Epithelial cell of esophagus (primary cell): ENCODE data around the gene ZNF436.

Experiments used
- DNase-seq: peaks from one replicate; pipeline ENCODE4 v3.0.0; 2010; ENCODE audit warnings: low read depth
- H3K4me3 ChIP-seq: 2 replicates; pipeline ENCODE4 v1.5.1; 2011; ENCODE audit warnings: mild to moderate bottlenecking, low read length, control low read depth
- TF ChIP-seq, protein P1 (sequence below): IDR thresholded peaks from 2 replicates; pipeline ENCODE4 v1.5.1; 2011; ENCODE audit warnings: low read depth, mild to moderate bottlenecking, low read length, control low read depth, inconsistent platforms; ENCODE audit not compliant: insufficient read depth; ENCODE audit errors: missing control alignments

ZNF436 gene

DNA sequence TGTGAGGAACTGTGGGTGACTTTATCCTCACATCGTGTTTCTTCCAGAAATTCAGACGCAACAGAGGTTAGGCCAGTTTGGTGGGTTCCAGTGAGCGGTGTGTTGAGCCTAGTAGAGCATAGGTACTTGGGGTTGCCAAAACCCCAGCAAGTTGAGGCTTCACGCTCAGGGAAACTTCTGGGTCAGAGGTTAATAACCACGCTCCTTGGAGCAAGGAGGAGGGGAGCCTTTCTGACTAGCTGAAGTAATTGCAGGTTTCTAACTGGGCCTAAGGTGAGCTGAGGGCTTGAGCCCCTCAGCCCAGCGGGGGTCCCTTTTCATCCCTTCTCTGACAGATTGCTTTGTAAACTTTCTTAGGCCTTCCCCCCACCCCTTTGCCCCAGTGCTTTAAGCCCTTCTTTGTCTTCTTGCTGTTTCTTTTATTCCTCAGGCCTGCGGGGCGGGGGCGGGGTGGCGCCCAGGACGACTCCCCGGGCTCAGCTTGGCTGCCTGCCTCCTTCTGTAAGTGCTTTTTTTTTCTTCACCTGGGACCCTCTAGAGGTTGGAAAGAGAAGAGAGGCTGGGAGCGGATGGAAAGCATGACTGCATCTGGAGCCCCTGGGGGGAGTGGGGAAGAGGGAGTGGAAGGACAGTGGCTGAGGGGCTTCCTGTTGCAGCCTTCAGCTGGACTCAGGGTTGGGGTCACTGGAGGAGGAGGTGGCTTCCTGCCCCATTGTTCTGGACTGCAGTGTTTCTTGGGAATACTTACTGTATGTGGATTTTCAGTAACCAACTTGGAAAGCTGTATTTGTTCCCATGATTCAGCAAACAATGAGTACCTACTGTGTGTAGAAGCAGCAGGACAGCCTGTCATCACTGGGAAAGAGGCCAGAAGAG is 1.3 kb upstream of the ZNF436 start:
- TF ChIP-seq, protein P1, sequence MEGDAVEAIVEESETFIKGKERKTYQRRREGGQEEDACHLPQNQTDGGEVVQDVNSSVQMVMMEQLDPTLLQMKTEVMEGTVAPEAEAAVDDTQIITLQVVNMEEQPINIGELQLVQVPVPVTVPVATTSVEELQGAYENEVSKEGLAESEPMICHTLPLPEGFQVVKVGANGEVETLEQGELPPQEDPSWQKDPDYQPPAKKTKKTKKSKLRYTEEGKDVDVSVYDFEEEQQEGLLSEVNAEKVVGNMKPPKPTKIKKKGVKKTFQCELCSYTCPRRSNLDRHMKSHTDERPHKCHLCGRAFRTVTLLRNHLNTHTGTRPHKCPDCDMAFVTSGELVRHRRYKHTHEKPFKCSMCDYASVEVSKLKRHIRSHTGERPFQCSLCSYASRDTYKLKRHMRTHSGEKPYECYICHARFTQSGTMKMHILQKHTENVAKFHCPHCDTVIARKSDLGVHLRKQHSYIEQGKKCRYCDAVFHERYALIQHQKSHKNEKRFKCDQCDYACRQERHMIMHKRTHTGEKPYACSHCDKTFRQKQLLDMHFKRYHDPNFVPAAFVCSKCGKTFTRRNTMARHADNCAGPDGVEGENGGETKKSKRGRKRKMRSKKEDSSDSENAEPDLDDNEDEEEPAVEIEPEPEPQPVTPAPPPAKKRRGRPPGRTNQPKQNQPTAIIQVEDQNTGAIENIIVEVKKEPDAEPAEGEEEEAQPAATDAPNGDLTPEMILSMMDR = no peak
- peak; percentile 64 for DNase-seq
- peak overlapping the region; percentile 67 for H3K4me3 ChIP-seq

DNA sequence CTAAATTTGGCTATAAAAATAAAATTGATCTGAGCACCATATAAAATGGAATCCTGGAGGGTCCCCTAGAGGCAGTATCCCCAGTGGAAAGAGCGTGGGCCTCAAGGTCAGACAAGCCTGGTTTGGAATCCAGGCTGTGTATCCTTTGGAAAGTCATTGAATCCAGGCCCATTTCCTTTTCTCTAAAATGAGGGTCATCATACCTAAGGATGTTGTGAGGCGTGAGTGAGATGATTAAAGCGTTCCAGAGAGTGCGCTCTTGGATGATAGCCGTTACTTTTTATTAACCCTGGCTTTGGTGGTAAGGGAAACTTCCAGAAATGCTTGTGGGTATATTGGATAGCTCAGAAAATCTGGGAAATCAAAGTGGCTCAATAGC is 683 bp upstream of the ZNF436 start:
- DNase-seq = no peak
- peak overlapping the region; percentile 67 for H3K4me3 ChIP-seq
- TF ChIP-seq, protein P1 = no peak

DNA sequence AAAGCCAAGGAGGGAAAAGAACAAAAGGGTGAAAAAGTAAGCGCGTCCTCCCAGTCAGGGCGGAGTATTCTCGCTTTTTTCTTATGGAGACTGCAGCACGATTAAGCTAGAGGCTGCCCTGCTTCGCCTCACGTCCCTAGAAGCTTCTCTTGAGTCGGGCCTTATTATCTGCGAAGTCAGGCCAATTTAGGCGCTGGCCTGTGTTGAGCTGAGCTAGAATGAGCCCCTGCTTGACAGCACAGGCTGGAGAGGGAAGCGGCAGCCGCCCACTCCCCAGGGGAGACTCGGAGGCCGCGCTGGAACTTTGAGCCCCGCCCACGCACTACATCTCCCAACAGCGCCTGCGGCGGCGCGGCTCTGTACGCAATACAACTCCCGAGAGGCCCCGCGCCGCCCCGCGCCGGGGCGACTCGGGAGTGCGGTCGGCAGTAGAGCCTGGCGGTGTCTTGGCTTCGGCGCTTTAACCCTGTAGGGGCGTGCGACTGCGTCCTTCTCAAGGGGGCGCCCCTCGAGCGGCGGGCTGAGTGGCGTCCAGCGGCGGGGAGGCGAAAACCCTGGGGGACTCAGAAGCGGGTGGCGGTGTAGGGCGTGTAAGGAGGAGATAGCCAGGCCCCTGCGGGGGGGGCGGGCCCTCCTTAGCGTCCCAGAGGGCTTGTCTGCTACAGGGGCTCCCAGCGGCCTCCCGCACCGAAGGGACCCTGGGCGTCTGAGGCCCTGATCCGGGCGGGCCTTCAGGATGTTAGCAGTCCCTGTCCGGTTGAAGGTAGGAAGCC is 888 bp downstream of the ZNF436 start:
- peak; percentile 92 for DNase-seq
- peak overlapping the region; percentile 67 for H3K4me3 ChIP-seq
- TF ChIP-seq, protein P1 = no peak

DNA sequence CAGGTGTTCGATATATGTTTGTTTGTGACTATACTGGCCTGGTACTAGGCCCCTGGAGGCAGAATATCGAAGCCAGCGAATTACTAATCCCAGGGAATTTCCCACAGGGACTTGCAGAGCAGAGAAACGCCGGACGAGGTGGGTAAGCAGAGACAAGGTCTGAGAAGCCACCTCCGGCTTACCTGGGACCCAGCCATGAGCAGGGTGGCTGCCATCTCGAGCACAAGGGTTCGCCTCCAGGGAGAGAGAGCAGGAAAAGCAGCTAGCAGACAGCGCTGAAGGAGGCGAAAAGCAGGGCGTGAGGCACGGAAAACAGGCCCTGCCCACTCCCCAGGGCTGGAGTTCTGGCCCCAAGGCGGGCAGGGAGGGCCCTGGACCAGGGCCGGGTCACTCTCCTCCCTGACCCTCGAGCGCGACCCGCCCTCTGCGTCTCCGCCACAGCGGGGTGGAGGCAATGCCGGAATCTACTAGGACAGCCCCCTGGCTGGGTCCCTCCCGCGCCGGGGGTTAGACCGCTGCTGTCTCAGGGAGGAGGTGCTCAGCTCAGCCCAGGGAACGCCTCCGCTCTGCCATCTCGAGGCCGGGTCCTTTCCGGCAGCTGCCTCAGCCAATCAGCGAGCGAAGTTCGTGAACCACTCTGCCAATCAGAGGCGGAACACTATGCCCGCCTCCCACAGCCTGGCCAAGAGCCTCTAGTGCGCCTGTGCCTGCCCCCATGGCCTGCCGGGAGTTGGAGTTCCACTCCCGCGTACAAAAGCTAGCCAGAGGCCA is 1.7 kb downstream of the ZNF436 start:
- peak; percentile 100 for DNase-seq
- peak overlapping the region; percentile 67 for H3K4me3 ChIP-seq
- TF ChIP-seq, protein P1 = no peak

DNA sequence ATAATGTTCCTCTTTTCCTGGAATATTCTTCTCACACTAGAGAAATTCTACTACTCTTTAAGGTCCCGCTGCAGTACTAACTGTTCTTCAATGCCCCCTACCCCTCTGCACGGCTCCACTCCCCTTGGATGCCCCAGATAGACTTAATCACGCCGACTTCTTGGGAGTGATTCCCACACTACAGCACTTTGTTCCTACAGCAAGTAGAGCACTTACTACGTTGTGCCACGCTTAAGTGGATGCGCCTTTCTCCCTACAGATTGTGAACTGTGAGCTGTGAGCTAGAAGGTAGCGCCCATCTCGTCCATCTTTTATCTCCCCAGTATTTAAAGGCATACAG is 2.2 kb downstream of the ZNF436 start:
- DNase-seq = no peak
- H3K4me3 ChIP-seq = peak overlapping the region; percentile 67
- TF ChIP-seq, protein P1 = no peak

DNA sequence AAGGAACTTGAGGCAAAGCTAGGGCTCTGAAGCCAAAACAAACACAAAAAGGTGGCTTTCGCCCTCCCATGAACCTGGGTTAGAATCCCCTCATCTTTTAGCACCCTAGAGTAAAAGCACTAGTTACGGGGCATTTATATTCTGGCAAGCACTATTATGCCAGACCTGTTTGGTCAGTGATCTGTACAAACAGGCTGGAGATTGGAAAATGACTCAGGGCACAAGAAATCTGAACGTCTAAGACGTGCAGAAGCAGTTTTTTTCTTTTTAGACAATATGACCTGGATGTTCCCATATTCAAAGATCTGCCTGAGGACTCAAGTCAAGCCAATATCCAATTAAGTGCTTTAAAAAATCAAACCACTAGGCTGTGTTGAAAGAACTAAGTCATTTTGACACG is 3.0 kb downstream of the ZNF436 start:
- DNase-seq = peak; percentile 94
- peak overlapping the region; percentile 67 for H3K4me3 ChIP-seq
- TF ChIP-seq, protein P1 = no peak
